ENCODE measurements around the gene PPP2R2B. TPM values are rescaled to one million over a fixed set of nuclear protein-coding genes. Genes with fewer than 3 reads are reported as not detected.

PPP2R2B gene
- 0.76 TPM for polyA plus RNA-seq (ENCODE audit: insufficient read length)

DNA sequence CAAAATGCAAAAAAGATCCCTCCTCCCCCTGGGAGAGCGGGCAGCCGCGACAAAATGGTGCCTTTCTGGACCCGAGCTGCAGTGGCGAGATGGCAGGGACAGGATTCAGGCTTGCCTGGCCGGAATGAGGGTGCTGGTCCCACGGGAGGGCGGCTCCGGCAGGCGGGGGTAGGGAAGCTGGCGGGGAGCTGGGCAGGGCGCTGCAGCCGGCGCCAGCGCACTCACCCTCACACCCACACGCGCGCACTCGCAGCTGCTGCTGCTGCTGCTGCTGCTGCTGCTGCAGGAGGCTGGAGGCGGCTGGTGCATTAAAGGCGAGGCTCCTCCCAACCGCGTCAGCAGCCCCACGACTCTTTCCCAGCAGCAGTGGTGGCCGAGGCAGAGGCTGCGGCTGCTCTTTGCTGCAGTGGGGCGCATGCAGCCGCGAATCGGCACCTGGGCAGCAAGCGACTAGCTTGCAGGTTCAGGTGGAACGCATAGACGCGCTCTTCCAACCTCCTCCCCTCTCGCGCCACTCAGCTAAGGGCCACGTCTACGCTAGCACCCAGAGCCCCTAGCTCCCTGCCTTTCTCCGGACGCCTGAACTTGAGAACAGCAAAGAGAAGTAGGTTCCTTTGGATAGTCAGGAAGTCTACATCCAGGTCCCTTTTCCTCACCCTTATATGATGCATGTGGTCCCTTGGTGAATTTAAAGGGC lies at the start of gene PPP2R2B:
PPP2R2B (minus strand) TSS at position 282 of the 697 bp plus-strand sequence.
- DNase-seq (ENCODE audit: low read depth): no peak

DNA sequence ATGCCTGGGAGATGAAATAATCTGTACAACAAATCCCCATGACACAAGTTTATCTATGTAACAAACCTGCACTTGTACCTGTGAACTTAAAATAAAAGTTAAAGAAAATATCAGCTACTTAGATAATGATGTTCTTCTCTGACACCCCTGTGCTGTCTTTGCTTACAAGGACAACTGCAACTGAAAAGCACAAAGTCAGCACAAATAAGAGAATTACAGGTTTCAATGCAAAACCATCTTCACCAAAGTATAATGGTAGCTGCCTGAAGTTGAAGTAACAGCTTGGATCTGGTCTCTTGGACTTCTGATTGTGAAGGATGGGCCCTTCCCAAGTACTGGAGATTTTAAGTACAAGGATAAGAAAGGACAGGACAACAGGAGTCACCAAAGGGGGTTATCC lies 45.6 kb upstream of the PPP2R2B start:
- DNase-seq (ENCODE audit: low read depth): no peak

DNA sequence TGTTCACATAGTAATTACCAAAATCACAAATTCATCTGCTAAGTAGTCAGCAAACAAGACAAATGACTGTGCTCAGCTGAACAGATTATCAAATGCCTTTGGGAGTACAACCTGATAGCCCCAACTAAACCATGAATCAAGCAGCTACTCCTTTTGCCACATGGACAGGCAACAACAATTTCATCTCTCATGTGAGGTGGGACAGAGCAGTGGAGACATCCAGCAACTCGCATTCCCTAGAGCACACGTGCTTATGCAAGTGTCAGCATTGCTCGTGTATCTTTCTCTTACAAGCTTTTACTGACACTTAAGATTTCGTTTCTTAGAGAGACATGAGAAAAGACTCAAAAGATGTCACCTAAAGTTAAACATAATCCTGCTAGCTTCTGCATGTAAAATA lies 42.7 kb upstream of the PPP2R2B start:
- no peak for DNase-seq (ENCODE audit: low read depth)

DNA sequence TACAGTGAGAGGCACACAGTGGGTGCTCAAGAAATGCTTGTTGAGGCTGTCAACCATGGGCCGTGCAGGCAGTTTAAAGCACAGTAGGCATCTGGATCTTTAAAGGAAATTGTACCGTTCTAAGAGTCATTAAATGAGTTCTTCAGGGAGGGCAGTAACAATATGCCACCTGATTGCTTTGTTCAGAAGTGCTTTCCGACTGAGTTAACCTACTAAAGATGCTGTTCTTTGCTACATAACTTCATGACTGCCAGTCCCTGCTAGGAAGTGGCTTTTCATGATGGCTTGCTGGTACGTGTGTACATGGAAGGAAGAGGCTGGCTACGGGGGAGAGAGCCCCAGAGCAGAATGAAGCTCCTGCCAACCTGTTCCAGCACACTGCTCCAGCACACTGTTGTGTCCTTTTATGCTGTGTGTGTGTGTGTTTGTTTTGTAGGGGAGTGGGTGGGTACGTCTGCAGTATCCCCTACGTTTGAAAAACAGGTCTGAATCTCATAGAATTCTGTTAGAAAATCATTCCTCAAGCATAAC lies 41.9 kb upstream of the PPP2R2B start:
- no peak for DNase-seq (ENCODE audit: low read depth)

DNA sequence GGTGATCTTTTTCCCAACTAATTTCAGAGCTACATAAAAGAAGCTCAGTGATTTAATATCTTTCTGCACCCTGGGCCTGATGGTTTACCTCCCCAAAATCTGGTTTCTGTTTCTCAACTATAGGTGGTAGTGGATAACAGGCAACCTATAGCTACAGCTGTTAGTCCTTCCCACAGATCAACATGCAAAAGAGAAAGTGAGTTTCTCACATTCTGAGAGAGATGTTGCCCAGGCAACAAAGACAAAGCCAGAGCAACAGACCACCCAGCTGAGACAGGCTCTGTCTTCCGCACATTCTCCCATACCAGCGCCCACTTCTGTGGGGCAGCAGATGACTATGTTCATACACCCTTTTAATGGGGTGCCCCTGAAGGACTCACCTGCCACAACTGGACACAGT lies 40.7 kb upstream of the PPP2R2B start:
- no peak for DNase-seq (ENCODE audit: low read depth)

DNA sequence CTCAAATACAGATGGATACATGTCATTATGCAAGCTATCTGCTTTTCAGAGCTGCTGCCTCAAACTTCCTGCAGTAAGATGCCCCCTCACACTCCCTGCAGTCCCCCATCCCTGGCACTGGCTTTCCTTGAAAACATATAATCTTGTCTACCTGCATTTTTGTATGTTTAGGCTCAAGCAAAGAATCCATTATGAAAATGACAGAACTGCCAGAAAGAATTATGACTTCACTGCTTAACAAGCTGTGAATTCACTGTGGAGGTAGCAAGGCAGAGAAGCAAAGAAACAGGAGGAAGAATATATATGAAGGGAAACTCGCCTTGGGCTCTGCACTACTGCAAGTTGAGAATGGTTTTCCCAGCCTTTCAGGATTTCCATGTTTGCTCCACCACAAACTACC lies 39.4 kb upstream of the PPP2R2B start:
- DNase-seq (ENCODE audit: low read depth): no peak

DNA sequence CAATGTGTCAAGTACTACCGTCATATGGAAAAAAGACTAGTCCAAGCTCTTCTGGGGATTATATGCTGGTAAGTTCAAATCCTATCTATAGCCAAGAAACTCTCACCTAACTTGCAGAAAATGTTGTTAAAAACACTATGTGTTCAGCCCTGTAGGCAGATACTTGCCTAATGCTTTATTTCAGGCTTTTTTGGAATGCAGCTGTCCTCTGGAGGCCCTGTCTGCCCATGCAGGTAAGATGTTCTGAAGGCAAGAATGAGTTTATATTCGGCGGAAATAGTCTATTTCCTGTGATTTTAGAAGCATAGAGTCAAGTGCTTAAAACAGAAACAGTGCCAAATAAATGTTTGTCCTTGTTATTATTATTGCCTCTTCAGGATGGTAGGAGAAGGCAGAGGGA lies 34.3 kb upstream of the PPP2R2B start:
- DNase-seq (ENCODE audit: low read depth): no peak

DNA sequence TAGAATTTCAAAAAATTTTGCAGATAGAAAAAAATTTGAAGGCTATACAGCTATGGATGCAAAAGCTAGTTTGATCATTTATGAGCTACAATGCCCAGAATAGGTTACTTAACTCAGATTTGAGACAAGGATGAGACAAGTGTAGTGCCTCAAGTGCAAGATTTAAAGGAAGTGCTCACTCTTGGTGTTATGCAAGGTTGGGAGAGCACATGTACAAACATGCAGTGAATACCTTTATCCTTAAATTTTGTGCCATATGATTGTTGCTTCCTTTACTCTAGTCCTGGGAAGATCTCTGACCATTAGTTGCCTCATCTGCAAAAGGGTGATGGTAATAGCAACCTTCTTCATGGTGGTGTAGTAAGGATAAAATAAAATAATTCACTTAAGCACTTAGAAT lies 31.7 kb upstream of the PPP2R2B start:
- DNase-seq (ENCODE audit: low read depth): no peak

DNA sequence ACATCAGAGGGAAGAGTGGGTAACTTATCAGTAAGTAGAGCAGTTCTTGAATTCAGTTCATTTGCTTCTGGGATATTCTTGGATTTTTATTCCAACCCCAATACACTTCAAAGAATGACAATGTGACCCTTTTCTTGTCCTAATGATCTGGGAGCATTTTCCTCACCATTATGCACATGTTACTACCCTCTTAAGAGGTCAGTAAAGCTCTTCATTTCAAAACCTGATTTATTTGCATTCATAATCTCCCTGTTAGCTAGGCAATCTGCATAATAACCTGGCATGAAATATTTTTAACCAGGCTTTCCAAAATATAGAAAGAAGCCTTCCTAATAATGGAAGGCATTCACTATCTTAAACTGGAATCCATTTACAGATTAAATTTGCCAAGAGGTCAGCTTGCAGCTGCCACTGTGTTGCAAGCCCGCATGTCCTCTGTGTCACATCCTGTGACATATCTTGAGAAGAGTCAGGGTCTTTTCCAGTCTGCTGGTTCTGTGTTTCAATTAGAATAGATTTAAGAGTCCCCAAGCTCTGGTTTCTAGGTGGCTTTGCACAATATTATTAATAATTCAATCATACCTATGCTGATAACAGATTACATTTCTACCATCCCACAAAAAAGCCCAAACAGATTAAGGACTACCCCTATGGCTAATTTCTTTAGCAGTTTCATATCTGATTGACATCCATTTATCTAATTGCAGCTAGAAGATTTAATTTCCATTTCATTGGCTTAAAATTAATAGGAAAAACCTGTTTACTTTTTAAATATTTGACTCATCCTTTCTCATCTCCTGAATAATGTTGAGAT lies 30.9 kb upstream of the PPP2R2B start:
- no peak for DNase-seq (ENCODE audit: low read depth)

DNA sequence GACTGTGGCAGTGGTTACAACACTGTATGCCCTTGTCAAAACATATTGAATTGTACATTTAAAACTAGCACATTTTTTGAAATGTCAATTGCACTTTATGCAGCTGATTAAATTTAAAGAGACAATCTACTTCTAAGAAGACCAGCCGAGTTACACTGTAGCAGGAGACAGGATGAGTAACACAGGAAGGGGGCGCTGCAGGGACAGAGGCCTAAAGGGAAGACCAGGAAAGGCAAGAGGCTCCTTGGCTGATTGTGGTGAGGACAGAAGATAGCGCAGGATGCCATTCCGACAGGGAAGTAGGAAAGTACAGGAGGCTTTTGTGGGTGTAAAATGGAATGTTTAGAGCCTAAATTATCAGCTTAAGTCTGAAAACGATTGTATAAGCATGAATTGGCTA lies 28.2 kb upstream of the PPP2R2B start:
- DNase-seq (ENCODE audit: low read depth): no peak

DNA sequence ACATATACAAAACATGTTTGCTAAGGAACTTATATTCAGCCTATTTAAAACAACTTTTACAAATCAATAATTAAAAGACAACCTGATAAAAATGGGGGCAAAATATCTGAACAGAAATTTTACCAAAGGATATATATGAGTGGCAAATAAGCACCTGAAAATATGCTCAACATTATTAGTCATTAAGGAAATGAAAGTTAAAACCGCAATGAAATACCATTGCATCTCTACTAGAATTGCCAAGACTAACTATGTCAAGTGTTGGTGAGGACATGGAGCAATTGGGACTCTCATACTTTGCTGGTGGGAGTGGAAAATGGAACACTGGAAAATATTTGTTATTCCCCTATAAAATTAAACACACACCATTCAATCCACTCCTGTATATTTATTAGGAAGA lies 26.3 kb upstream of the PPP2R2B start:
- DNase-seq (ENCODE audit: low read depth): no peak

DNA sequence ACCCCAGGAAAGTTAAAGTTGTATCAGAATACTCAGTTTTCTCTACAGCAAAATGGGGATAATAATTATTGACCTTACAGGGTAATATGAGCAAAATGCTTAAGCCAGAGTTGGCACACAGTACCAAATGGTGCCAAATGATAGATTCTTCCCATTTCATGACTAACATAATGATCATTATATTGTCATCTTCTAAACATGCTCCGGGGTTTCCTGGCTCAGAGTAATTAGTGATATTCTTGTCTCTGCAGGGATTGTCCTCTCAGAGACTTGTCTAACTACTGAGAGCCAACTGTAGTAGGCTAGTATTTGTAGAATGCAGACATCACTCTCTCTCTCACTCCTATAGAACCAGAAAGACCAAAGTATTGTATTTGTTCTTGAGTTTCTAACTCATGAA lies 25.2 kb upstream of the PPP2R2B start:
- DNase-seq (ENCODE audit: low read depth): no peak

DNA sequence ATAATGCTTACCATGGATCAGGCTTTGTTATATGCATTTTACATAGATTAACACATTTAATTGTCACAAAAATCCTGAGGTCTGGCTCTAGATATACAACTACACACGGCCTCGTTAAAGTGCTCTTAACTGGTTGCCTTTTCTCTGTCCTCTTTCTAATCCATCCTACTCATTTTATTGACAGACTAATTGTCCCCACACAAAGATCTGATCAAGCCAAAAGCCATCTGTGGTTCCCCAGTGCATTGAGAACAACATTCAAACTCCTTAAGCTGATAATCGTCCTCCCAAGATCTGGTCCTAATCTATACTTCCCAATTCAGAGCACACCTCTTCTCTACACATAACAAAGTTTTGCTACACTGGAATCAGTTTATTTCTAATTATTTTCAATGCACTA lies 23.9 kb upstream of the PPP2R2B start:
- no peak for DNase-seq (ENCODE audit: low read depth)

DNA sequence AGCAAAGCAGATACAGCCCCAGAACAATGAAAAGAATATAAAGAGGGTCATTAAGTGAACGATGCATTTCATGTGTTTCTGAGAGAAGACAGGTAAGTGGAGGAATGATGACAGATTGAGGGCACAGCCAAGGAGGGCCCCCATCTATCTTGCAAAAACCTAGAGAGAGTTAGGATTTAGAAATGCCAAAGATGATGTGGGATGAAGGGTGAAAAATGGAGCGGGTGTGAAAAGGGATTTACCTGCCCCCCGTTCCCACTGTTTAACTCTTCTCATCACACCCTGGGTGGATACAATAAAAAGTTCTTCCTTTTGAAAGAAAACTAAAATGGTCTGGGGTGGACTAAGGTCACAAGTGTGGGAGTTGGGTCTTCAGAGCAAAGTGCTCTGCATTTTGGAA lies 18.5 kb upstream of the PPP2R2B start:
- no peak for DNase-seq (ENCODE audit: low read depth)

DNA sequence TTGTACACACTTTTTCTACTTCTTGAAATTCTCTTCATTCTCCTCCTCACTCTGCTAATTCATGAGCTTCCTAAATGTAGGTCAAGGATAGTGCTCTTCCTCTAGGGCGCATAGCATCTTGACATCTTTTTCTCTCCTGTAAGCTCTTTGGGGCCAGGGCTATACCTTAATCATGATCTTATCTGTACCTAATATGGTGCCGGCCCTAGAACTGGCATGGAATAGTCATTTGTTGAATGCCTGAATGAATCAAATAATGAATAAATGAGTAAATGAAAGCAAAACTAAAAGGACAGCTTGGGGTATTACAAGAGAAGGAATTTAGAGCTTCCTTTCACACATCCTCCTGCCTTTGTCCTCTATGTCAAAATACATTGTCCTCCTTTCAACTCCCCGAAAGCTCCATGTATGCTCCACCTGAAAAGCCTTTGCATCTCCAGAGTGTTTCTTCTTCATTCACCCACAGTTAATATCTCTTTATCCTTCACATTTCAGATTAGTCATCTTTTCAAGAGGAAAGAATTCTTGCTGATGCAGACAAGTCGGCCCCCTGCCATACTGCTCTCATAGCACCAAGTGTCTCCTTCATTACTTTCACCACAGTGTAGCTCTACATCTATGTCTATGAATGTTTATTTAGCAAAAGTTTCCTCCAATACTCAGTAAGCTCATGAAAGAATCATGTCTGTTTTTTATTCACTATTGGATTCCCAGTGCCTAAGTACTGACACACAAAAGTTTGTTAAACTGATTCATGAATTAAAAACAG lies 16.4 kb upstream of the PPP2R2B start:
- DNase-seq (ENCODE audit: low read depth): no peak

DNA sequence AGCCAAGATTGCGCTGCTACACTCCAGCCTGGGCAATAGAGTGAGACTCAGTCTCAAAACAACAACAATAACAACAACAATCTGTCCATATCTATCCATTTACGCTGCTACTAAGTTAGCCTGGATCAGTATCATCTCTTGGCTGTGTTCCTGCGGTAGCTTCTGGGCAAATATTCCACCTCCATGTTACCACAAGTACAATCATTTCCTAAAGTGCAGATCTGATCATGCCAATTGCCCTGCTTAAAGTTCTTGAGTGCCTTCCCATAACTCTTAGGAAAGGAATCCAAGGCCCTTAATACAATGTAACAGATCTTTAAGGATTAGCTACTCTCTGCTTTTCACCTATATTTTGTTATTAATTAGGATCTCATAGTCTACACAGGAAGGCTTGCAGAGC lies 15.4 kb upstream of the PPP2R2B start:
- no peak for DNase-seq (ENCODE audit: low read depth)

DNA sequence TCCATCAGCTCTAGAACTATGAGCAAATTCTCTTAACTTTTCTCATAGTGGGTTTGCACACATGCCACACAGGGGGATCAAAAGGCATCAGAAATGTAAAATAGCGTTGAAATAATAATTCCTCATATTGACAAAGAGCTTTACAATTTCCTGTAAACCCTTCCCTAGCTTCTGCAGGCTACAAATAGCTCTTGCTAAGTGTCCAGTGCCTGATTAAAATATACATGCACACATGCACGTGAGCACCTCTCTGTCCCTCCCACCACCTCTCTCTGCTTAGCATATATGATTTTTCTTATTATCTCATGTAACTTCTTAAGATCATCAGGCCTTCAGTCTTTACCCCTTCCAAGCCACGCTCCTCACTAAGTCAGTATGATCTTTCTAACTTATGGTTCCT lies 13.7 kb upstream of the PPP2R2B start:
- no peak for DNase-seq (ENCODE audit: low read depth)

DNA sequence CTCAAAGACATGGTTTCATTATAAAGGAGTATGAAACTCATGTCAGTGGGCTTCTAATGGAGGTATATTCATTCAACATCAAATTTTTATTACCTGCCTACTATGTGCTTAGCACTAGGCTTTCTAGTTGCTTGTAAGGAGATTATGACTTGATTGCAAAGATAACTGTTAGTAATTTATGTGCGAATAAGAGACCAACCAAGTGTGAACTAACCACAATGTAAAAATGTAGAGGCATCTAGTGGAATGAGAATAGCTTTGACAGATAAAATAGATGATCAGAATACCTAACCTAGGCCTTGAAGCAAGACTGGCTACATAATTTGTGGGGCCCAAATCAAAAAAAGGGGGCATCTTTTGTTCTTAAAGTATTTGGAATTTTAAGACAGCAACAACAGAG lies 13.0 kb upstream of the PPP2R2B start:
- no peak for DNase-seq (ENCODE audit: low read depth)

DNA sequence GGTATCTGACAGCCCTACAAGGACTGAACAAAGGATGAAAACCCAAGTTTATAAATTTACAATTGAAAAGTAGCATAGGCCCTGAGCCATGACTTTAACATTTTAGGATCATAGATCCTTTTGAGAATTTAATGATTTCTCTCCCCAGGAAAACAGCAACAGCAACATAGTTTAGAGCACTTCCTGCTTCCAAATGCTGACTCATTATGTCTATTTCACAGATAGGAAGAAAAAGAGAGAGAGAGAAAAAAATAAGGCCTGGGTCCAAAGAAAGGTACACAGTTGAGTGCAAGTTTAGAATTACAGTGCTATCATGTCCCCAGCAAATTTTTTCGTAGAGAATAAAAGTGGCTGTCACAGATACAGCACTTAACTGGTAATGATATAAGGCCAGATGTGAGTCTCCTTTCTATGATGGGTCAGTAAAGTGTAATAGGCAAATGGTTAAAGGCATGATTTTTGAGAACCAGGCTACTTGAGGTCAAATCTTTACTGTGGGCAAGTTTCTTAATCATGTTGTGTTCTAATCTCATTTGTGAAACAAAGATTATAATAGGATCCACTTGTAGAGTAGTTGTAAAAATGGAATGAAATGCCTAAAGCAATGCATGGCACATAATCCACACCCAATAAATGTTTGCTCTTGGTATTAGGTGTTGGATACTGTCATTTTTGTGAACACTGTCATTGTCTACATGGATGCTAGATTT lies 12.3 kb upstream of the PPP2R2B start:
- DNase-seq (ENCODE audit: low read depth): no peak

DNA sequence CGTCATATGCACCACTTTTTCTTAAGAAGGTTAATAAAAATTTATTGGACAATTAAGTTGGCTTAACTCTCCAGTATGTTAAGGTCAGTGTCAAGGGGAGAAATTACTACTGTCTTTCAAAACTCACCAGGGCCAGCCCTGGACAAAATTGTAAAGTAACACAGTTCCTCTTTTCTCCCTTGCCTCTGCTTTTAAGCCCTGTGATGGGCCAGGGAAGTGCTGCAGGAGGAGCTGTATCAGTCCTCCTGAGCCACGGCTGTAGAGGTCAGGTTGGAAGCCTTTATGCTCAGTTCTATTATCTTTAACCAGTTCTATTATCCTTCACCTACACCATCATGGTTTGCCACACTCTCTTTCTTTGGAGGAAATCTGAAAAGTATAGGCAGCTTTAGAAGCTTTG lies 11.5 kb upstream of the PPP2R2B start:
- DNase-seq (ENCODE audit: low read depth): no peak

DNA sequence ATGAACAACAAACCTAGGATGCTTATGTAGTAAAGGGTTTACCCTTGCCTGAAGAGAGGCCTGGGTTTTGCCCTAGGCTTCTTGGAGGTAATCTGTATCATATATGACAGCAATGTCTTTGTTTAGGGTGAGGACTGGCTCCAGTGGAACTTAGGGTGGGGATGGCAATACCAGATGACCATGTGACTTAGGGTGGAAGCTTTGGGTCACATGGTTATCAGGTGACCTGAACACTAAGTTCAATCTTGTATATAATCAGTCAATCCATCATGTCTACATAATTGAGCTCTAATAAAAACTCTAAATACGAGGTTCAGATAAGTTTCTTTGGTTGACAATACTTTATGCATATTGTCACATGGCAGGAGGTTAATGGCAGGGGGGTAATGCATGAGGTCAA lies 10.6 kb upstream of the PPP2R2B start:
- DNase-seq (ENCODE audit: low read depth): no peak

All from forelimb muscle (tissue), 1 donor.